ENCODE data around the gene MMS19.

MMS19 gene

DNA sequence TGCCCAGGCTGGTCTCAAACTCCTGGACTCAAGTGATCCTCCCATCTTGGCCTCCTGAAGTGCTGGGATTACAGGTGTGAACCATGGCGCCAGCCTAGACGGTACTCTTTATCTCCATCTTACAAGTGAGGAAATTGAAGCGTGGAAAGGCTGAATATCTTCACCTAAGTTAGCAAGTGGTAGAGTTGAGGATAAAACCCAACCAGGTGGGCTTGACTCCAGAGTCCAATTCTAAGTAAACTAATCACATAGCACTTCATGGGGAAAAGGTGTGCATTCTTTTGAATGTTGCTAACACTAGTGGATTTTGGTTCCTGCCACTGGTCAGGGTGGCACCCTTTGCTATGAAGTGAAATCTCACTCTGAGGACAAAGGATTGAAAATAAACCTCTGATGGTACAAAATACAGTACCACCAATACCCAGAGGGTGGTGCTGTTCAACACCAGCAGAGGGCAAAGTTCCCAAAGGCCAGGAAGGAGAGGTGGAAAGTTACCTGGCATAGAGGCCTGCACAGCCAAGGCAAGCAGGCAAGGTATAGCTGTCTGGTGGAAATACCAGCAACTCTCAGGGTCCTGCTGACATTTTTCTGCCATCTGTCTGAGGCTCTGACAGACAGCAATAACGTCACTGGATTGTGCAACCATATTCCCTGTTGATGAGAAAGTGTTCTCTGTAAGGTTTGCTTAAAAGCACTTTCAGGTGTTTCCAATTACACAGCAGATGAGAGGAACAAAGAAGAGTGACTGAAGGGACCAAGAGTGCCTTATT, 34.7 kb downstream of the MMS19 start:
- peak; percentile 11 for DNase-seq

DNA sequence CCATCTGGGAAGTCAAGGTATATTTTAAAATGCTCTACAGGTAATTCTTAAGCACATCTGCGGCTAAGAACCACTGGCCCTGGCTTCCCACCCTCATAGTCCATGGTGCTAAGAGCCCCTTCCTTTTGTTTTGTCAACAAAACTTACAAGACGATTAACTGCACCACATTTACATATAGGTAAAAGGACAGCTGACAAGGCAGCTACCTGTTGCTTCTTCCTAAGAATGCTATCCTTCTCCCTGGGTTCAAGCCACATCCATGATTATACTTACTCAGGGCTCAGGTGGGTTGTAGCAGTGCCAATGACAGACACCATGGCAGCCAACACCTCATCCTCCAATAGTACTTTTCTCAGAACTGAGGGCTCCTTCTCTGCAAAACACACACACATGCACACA, 35.9 kb downstream of the MMS19 start:
- no peak for DNase-seq

DNA sequence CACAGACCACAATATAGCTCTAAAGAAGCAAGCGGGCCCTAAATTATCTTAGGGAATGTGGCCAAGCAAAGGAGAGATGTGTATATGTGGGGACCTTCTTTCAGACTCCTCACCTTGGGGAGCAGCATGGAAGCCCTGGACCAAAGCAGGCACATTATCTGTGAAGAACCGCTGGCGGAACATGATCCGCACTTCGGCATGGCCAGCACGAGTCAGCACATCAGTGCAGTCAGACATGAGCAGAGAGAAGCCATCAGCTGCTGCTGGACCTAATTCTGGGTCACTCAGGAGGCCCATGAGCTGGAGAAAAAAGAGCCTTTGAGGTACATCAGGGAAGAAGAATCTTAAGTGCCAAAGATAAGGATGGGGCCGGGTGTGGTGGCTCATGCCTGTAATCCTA, 38.3 kb downstream of the MMS19 start:
- no peak for DNase-seq

DNA sequence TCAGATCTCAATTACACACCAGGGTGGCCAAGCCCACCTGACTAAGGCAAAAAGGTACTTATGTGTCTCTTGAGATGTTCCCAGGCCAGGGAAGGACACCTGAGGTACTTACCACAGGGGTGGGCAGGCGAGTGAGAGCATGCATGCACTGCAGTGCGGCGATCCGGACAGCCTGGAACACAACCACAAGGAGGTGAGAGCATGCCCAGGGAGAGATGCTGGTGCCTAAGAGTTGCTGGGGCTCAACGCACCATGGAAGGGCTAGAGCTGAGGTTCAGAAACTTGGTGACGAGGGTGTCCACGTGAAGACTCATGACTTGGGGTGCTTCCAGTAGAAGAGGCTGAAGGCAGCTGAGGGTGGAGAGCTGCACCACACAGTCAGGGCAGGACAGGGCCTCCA, 39.1 kb downstream of the MMS19 start:
- DNase-seq: no peak

DNA sequence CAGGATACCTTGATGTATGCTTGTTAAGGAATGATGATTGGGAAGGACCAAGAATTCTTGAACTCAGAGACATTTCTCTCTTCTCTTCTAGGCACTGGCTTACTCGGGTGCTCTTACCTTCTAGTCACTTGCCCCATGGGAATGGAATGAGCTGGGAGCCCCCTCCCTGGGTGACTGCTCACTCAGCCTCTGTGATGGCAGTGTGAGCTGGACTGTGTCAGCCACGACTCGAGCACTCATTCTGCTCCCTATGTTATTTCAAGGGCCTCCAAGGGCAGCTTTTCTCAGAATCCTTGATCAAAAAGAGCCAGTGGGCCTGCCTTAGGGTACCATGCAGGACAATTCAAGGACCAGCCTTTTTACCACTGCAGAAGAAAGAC, 41.5 kb downstream of the MMS19 start:
- DNase-seq: no peak

DNA sequence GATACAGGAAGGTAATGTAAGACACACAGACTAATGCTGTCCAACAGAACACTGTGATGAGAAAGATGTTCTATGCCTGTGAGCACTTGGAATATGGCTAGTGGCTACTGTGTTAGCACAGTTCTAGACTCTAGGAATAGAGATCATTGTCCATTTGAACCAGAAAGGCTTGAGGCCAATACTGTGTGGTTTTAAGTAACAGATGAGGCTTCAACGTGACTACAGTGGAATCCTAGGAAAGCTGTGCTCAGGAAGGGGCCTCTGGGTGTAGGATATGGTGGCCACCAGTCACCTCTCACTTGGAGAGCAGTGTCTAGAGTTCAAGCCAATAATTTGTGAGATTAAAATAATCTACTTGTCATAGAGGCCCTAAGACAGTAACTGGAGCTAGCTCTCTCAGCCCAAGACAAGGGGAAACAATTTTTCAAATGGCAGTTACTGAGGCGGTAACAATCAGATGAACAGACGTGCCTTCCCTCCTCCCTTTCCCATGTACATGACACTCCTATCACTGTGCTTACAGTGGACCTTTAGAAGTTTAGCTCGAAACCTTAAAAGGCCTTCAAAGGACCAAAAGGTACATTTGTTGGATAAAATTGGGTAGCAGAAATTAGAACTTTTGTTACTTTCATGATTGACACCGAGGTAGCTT, 42.1 kb downstream of the MMS19 start:
- DNase-seq: no peak

DNA sequence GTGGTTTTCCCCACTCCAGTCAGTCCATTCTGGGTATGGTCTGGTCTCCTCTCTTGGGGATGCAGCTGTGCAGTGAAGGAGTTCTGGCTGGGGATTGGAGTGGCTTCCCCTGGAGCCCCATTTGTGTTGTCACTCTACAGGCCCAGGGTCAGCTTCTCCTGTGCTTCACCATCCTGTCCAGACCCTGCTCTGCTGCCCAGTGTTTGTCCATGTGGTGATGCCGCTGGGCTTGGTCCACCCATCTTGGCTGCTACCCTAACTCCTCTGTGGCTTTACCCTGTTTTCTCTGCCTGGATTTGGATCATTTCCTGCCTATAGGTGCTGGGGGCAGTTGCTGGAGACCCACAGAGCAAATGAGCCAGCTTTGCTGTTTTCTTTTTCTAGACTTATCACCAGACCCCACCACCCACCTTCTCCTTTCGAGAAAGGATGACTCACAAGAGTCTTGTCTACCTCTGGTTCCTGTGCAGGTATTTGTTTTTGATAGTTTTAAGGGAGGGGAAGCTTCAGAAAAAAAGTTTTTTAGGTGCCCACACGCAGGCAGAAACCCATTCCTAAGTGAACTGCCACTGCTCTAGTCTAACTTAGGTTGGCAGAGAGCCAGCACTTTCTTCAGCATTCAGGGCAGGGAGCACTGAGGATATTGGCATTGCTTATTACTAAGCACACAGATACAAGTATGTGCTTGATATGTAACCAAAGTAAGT, 43.7 kb downstream of the MMS19 start:
- no peak for DNase-seq

DNA sequence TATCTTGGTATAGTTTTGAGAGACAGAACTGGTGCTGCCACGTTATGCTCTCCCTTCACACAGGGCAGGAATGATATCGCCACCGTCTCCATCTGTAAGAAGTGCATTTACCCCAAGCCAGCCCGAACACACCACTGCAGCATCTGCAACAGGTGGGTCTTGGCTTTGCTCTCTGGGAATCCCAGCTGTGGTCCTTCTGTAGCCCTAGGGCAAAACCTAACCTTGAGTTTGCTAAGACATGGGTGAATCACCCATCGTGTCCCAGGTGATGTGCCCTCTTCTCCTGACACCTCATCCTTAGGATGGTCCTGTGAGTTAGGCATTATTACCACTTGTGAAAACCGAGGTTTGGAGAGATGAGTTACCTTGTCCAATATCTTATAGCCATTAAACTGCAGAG, 45.9 kb downstream of the MMS19 start:
- DNase-seq: no peak

DNA sequence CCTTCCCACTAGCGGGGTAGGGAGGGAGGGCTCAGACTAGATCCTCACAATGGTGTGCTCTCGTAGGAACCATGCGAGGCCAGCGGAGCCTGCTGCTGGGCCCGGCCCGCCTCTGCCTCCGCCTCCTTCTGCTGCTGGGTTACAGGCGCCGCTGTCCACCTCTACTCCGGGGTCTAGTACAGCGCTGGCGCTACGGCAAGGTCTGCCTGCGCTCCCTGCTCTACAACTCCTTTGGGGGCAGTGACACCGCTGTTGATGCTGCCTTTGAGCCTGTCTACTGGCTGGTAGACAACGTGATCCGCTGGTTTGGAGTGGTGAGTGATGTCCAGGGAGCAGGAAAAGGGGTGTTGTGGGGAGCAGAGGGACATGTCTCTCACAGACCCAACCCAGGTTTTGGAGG, 46.6 kb downstream of the MMS19 start:
- DNase-seq: no peak

DNA sequence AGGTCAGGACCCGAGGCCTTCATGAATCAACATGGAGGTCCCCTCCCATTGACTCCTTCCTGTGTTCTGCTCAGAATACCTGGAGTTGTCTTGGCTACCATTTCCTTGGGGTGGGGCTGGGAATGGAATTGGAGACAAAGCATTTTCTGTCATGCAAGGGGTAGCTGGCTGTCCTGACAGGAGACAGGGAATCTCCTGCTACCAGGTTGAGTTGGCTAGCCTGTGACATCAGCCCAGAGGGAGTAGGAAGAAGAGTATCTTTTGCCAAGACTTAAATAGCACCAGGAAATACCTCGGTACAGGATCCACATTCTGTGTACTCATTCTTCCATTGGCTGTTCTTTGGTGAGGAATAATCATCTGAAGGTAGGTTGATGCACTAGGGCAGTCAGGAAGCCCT, 47.4 kb downstream of the MMS19 start:
- DNase-seq: no peak

DNA sequence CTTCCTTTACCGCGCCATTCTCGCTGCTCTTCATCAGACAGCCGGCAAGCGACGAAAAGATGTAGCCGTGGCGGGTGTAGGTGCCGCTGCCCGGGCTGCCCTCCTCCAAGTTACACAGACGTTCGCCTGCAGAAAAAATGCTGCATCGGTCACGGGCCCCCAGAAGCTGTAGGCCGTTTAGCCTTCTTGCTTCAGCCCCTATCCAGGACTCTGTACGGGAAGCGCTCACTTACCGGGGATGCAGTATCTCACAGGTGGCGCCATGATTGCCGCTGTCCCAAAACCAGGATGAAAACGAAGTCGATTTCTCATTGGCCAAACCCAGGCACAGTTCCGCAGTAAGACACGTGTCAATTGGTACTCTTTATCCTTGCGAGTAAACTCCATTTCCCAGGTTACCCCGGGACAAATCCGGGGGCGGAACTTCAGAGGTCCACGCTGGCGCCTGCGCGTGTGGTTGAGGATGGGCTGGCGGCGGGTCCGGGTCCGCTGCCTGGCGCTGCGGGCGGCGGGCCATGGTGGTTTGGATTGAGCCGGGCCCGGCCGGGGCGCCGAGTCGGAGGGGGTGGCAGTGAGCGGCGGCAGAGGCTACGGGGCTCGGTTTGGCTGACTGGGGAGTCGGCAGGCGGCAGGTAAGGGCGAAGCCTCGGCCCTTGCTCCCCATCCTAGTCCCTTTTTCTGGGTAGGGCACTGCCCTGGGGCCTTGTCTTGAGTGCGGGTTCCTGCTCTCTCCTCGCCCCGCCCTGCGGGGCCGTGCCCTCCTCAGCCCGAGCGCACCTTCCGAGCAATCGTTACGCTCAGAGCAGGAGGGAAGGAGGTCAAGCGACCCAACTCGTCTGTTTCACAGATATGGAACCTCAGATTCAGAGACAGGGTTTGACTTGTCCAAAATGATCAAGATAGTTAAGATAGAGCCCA, 52.2 kb downstream of the MMS19 start, which contains the start of the genes EXOSC1 and ZDHHC16:
EXOSC1 (minus strand) TSS at position 285 of the 918 bp plus-strand sequence; CDS start at position 264, 21 bp downstream.
ZDHHC16 (plus strand) TSS at position 454 of the 918 bp plus-strand sequence. CDS start 5,501 bp downstream, outside the sequence.
- DNase-seq: peak; percentile 95

DNA sequence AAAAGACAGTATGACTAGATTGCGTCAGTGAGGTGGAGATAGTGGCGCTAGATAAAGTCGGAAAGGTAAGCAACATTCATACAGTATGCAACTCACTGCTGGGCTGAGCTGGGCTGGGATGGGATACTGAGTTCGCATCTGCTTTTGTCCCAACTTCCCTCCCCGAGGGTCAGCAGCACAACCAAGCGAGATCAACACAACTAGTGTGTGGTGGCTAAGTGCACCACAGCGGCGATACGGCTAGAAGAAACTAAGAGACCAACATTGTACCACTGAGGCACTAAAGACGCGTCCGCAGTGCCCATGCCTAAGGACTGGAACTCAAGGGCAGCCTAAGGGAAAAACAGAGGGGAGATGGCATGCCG, 52.9 kb downstream of the MMS19 start:
- no peak for DNase-seq

DNA sequence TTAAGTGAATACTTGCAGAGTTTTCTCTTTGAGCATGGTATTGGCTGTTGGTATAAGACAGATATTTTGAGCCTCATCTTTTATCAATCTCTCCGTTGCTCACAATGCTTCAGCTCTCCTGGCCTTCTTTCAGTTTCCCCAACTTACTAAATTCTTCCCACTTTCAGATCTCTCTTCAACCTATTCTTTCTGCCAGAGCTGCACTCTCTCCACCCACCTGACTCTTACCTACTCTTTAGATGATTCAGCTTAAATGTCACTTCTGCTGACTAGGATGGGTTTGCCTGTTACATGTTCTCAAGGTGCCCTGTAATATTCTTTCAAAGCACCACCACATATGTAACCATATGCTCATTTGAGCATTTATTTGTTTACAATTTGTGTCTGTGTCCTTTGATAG, 54.0 kb downstream of the MMS19 start:
- DNase-seq: no peak

DNA sequence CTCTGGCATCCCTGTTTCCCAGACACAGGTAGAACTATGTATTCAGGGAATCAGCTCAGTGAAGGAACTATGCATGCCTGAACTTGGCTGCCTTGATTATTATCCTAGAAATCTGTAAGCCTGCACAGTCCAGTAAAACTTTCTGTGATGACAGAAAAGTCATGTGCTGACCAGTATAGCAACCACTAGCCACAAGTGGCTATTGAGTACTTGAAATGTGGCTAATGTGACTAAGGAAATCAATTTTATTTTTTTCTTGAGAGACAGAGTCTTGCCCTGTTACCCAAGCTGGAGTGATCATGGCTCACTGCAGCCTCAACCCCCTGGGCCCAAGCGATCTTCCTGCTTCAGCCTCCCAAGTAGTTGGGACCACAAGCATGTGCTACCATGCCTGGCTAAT, 55.9 kb downstream of the MMS19 start:
- no peak for DNase-seq

DNA sequence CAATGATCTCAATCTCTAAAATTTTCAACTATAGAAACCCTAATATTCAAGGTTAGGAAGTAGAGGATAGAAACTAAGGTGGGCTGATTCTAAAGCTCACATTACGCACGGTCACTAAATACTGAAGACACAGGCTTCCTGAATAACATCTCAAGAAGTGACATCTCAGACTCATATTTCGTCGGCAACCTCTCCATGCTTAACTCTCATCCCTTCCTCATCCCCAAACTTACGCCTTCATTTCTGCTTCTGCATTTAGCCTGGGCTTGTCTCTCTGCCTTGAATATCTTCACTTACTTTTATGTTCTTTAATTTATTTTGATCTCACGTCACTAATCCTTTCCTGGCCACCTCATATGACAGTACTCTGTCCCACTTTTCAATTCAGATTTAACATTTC, 63.0 kb downstream of the MMS19 start:
- DNase-seq: no peak

DNA sequence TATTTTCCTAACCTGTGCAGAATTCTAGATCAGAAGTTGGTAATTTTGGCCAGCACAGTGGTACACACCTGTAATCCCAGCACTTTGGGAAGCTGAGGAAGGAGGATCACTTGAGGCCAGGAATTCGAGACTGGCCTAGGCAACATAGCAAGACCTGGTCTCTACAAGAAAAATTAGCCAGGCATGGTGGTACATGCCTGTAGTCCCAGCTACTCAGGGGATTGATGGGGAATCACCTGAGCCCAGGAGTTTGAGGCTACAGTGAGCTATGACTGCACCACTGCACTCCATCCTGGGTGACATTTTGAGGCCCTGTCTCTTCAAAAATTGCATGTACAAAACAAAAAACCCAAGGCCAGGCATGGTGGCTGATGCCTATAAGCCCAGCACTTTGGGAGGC, 63.7 kb downstream of the MMS19 start:
- no peak for DNase-seq

DNA sequence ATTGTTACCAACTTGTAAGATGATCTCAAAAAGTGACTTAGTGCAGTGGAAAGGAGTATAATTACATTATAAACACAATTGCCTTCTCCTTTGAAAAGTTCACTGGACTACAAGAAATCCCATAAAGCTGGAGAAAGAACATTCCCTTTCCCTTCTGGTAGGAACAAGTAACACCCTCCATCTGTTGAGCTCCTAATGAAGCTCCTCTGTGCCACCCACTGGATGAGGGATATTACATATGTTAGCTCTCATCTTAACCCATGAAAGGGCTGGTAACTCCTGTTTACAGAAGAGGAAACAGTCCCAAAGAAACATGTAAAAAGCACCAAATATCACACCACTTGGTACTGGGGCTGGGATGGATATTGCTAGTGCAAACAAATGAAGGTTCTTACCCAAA, 64.2 kb downstream of the MMS19 start:
- DNase-seq: no peak

DNA sequence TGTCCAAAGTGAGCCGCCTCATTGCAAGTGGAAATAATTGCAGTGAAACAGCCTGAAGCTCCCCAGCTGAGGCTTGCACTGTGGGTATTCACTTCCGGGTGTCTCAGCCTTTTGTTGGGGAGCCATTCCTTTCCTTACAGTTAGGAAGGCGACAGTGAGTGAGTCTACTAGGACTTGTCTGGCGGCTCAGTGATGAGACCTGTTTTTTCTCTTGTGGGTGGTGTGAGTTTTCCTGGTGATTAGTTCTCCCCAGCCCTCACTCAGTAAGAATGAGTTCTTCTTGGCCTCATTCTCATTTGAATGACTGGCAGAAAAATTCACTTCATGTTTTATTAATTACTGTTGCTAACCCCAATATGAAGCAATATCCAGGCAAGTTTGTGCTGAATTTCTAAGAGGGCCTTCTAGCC, 69.6 kb downstream of the MMS19 start:
- DNase-seq: no peak

DNA sequence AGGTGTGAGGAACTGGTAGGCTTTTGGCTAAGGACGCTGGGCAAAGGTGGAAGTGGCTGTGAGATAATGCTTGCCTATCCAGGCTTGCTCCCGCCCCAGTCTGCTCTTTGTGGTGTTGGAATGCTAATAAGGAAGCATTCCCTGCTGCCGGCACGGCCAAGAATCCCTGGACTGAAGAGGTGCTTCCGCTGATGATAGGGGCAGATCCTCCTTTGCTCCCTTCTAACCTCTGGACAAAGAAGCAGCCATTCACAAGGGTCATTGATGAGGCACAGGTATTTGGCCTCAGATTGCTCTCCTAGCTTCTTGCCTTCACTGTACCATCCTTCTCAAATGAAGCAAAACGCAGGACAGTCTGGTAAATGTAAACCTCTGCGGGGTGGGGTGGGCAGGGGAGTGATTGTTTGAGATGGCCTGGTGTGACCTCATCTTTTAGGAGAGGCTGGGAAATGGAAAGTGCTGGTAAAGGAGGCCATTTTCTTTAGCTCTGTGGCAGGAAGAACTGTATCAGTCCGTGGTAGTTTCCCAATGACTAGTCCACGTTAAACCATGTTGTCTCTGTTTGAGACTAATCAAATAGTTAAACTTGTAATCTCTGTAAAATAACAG, 70.5 kb downstream of the MMS19 start:
- DNase-seq: no peak

DNA sequence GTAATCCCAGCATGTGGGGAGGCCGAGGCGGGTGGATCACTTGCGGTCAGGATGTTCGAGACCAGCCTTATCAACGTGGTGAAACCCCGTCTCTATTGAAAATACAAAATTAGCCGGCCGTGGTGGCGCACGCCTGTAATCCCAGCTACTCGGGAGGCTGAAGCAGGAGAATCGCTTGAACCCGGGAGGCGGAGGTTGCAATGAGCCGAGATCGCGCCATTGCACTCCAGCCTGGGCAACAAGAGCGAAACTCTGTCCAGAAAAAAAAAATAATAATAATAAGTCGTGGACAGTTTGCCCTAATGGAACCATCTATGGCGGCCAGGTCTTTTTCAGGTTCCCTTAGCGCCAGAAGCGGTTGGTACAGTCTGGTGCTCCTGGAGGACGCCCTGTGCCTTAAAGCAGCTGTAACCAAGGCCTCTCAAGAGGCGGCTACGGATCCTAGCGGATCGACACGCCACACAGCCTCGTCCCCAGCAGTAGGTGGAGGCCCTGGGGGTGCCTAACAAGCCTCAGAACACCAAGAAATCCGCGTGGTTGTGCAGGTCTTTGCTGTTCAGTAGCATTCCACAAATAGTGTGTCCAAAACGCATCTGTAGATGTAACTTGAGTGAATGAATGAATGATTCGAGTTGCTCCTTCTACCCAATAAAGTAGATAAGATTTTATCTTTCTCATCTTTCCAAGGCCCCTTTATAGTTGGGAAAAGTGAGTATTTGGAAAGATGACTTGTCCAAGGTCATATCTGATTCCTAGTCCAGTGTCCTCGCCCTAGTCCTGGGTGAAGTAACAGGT, 71.2 kb downstream of the MMS19 start:
- no peak for DNase-seq

DNA sequence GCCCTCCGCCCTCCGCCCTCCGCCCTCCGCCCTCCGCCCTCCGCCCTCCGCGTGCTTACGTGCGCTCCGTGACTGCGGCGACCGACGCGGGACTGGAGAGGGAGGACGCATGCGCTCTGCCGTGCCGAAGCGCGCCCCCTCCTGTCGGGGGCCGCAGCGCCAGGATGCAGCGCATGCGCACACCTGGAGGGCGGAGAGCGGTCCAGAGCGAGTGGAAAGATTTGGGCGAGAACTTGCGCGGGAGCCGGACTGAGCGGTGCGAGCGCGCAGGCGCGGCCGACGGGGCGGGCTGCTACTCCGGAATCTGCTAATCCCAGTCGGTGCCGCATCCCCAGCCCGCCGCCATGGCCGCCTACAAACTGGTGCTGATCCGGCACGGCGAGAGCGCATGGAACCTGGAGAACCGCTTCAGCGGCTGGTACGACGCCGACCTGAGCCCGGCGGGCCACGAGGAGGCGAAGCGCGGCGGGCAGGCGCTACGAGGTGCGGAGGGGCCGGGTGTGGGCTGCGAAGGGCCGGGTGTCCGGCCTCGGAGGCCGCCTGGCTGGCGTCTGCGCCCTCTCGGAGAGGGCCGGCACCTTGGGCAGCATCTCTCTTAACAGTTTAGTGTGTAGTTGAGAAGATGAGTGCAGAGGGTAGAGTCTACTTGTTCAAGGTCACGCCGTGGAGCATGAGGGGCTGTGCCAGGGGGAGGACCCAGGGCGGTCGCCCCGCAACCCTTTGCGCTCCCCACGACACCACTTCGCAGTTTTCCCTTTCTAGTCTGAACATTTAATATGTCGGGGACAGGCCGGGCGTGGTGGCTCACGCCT, 72.1 kb downstream of the MMS19 start, which contains the start of gene PGAM1:
PGAM1 (plus strand) TSS at position 228 of the 812 bp plus-strand sequence; CDS start at position 345, 117 bp downstream.
- peak; percentile 88 for DNase-seq
